ENCODE results near the gene AGMAT.

- TF ChIP-seq POLR2AphosphoS5 (IDR thresholded peaks at IDR 0.05; ENCODE audit: low read depth, low read length) (no peak), REST (IDR thresholded peaks at IDR 0.05; ENCODE audit: insufficient read depth in 1 of 2, low read depth in 2 of 2, low read length in 2 of 2) (no peak), SIN3A (IDR thresholded peaks at IDR 0.05; ENCODE audit: borderline replicate concordance, insufficient read depth, low read length) (no peak), TAF1 (IDR thresholded peaks at IDR 0.05; ENCODE audit: borderline replicate concordance, insufficient read depth, low read length) (no peak), FOXP2 (optimal IDR thresholded peaks at IDR 0.05; ENCODE audit: borderline replicate concordance, extremely low read depth, extremely low read length, insufficient read depth) (no peak)
Measured at GRCh38 chr1:15633756-15634420, 49.0 kb upstream of the AGMAT start.
